HCT116 (cell line): ENCODE results near the gene DAAM2. TPM values are rescaled to one million over a fixed set of nuclear protein-coding genes. Genes with fewer than 3 reads are reported as not detected.

Experiments used
- ATAC-seq: fragments of 200-7000 bp; cut with Tn5 transposase; 2 replicates; pipeline ENCODE4 v1.9.1; 2020; ENCODE audit warnings: mild to moderate bottlenecking, moderate library complexity
- BruUV-seq: library from RNA; stranded (reverse); fragments of 400-500 nt; replicated peaks from 2 replicates; lab custom pipeline; 2021; lab: Mats Ljungman, UMichigan
- CTCF ChIA-PET: fragments of 300-600 bp; sonication (Branson Sonifier 250); formaldehyde crosslinking; loops from one replicate; lab custom pipeline; 2021; ENCODE audit warnings: antibody characterized with exemption; lab: Charles Lee
- POLR2A ChIA-PET: fragments of 300-600, 350-600 bp; sonication (Branson Sonifier 250); formaldehyde crosslinking; loops from one replicate; lab custom pipeline; 2021; ENCODE audit warnings: antibody characterized with exemption; lab: Charles Lee
- RAD21 ChIA-PET, 2 experiments: fragments of 300-600 bp; sonication (Branson Sonifier 250); formaldehyde crosslinking; loops; one replicate each; lab custom pipeline; 2023; ENCODE audit warnings: low total read pairs in 2 of 2; ENCODE audit not compliant: uncharacterized antibody in 2 of 2, unreplicated experiment in 2 of 2, low non-redundant PET in 1 of 2; lab: Charles Lee
- DNase-seq: peaks from one replicate; pipeline ENCODE4 v3.0.0-alpha.2; 2010; ENCODE audit warnings: low read depth, low spot score
- H2AFZ ChIP-seq: fragments of 200-600 bp; shearing (Covaris generic), sonication (generic); 2 replicates; pipeline ENCODE4 v1.6.1; 2017; ENCODE audit warnings: low read depth, mixed run types, mixed read lengths, antibody characterized with exemption, low read length; ENCODE audit not compliant: poor library complexity, severe bottlenecking
- H3K27ac ChIP-seq: 2 replicates; pipeline ENCODE4 v1.5.1; 2012; ENCODE audit warnings: low read depth, low read length
- H3K27me3 ChIP-seq: fragments of 200-600 bp; sonication (generic); 2 replicates; pipeline ENCODE4 v1.6.1; 2016; ENCODE audit warnings: mixed run types, low read length, mixed read lengths; ENCODE audit not compliant: insufficient read depth
- H3K36me3 ChIP-seq, 2 experiments: fragments of 200-500 bp in 1 of 2; fragments of 200-600 bp in 1 of 2; sonication (Bioruptor generic) in 1 of 2; sonication (generic) in 1 of 2; 2 replicates each; pipeline versions ENCODE4 v1.5.1 to v1.6.1; 2014 to 2016; ENCODE audit warnings: low read length in 2 of 2, inconsistent platforms in 1 of 2, mixed read lengths in 1 of 2, mixed run types in 1 of 2; ENCODE audit not compliant: insufficient read depth in 2 of 2, control insufficient read depth in 1 of 2
- H3K4me1 ChIP-seq, 2 experiments: fragments of 200-600 bp in 1 of 2; sonication (generic) in 1 of 2; 2 replicates each; pipeline versions ENCODE4 v1.5.1 to v1.6.1; 2012 to 2017; ENCODE audit warnings: low read length in 2 of 2, inconsistent platforms in 1 of 2, mild to moderate bottlenecking in 1 of 2, mixed read lengths in 1 of 2, mixed run types in 1 of 2, moderate library complexity in 1 of 2; ENCODE audit not compliant: insufficient read depth in 2 of 2, control insufficient read depth in 1 of 2
- H3K4me2 ChIP-seq: fragments of 200-600 bp; sonication (generic); 2 replicates; pipeline ENCODE4 v1.6.1; 2017; ENCODE audit warnings: mixed run types, low read length, mixed read lengths
- H3K4me3 ChIP-seq, 2 experiments: fragments of 200-600 bp in 1 of 2; sonication (generic) in 1 of 2; replicated peaks in 1 of 2; 2 replicates each; pipeline ENCODE4 v1.5.1; 2011 to 2016; ENCODE audit warnings: low read length in 2 of 2, control low read depth in 1 of 2, low read depth in 1 of 2, mild to moderate bottlenecking in 1 of 2, mixed read lengths in 1 of 2, mixed run types in 1 of 2
- H3K79me2 ChIP-seq: fragments of 200-600 bp; sonication (generic); 2 replicates; pipeline ENCODE4 v1.6.1; 2017; ENCODE audit warnings: mild to moderate bottlenecking, mixed run types, low read length, moderate library complexity, mixed read lengths; ENCODE audit not compliant: insufficient read depth
- H3K9ac ChIP-seq: fragments of 200-600 bp; sonication (generic); 2 replicates; pipeline ENCODE4 v1.6.1; 2016; ENCODE audit warnings: low read length, mixed read lengths
- H3K9me2 ChIP-seq: fragments of 200-600 bp; sonication (generic), shearing (Covaris generic); 2 replicates; pipeline ENCODE4 v1.6.1; 2017; ENCODE audit warnings: mixed run types, mild to moderate bottlenecking, moderate library complexity; ENCODE audit not compliant: insufficient read depth
- H3K9me3 ChIP-seq, 2 experiments: fragments of 200-500 bp in 1 of 2; fragments of 200-600 bp in 1 of 2; sonication (Bioruptor generic) in 1 of 2; sonication (generic) in 1 of 2; 2 replicates each; pipeline ENCODE4 v1.6.1; 2014 to 2017; ENCODE audit warnings: low read length in 2 of 2, mixed read lengths in 2 of 2, inconsistent platforms in 1 of 2, low read depth in 1 of 2, mild to moderate bottlenecking in 1 of 2, mixed run types in 1 of 2, moderate library complexity in 1 of 2; ENCODE audit not compliant: control insufficient read depth in 1 of 2, insufficient read depth in 1 of 2
- H4K20me1 ChIP-seq: fragments of 200-600 bp; sonication (generic), shearing (Covaris generic); 2 replicates; pipeline ENCODE4 v1.6.1; 2017; ENCODE audit warnings: mixed run types, mild to moderate bottlenecking, moderate library complexity; ENCODE audit not compliant: insufficient read depth
- ATF3 ChIP-seq: IDR thresholded peaks from 2 replicates; pipeline ENCODE4 v1.6.1; 2012
- ELF1 ChIP-seq: IDR thresholded peaks from 2 replicates; pipeline ENCODE4 v1.6.1; 2012; ENCODE audit warnings: low read depth, borderline replicate concordance
- EZH2 ChIP-seq: fragments of 200-600 bp; sonication (generic); IDR thresholded peaks from 2 replicates; pipeline ENCODE4 v1.6.1; 2017; ENCODE audit warnings: antibody characterized with exemption, mixed run types
- POLR2A ChIP-seq: IDR thresholded peaks from 2 replicates; pipeline ENCODE4 v1.7.0; 2011; ENCODE audit warnings: borderline replicate concordance; ENCODE audit not compliant: insufficient read depth, insufficient read length; ENCODE audit errors: extremely low read depth
- POLR2AphosphoS5 ChIP-seq: IDR thresholded peaks from 2 replicates; pipeline ENCODE4 v1.6.1; 2011; ENCODE audit warnings: mild to moderate bottlenecking, low read depth, low read length, moderate library complexity
- SRF ChIP-seq: IDR thresholded peaks from 2 replicates; pipeline ENCODE4 v1.6.1; 2012; ENCODE audit warnings: low read depth
- ZFX ChIP-seq: fragments of 450-650 bp; IDR thresholded peaks from 2 replicates; pipeline ENCODE4 v1.6.1; 2017
- ZNF274 ChIP-seq: fragments of 200-500 bp; sonication (Bioruptor generic); IDR thresholded peaks from 2 replicates; pipeline ENCODE4 v1.6.1; 2014; ENCODE audit warnings: mild to moderate bottlenecking, low read depth, low read length, inconsistent platforms
- intact Hi-C: fragments of 100-400 bp; cut with micrococcal nuclease; formaldehyde crosslinking; loops from 2 replicates; pipeline ENCODE4 v1.10.0; 2022
- total RNA-seq: library from RNA; stranded (reverse); gene quantifications from one replicate; pipeline ENCODE4 v1.2.1, GENCODE V29; 2021; ENCODE audit not compliant: unreplicated experiment
- TF ChIP-seq, protein P1 (sequence below): IDR thresholded peaks from 2 replicates; pipeline ENCODE4 v1.6.1; 2012

DAAM2 gene
- total RNA-seq, 1 experiment from 2014 or later: not detected

GRCh38 chr6:39924283-39924682, 132.1 kb downstream of the DAAM2 start:
- intact Hi-C loops: no loop called here
- no TSS peak for BruUV-seq
- Histone ChIP-seq H3K27ac (no peak overlapping the region), H3K27me3 (no peaks in the 10 kb centered on the region), H3K79me2 (no peaks in the 10 kb centered on the region), H3K4me3 (no peak overlapping the region), H3K9ac (no peak overlapping the region), H4K20me1 (no peaks in the 10 kb centered on the region), H3K36me3 (no peaks in the 10 kb centered on the region; a peak in 1 of 4 replicates), H2AFZ (no peak overlapping the region), H3K4me2 (no peak overlapping the region), H3K9me3 (no peaks in the 10 kb centered on the region), H3K4me1 (peaks cover 5 to 19% of the 10 kb centered on the region in 2 experiments; a peak in 3 of 4 replicates), H3K9me2 (no peaks in the 10 kb centered on the region)
- ATAC-seq (no peak), DNase-seq (no peak)
- RAD21 ChIA-PET: no interaction called here
- POLR2A ChIA-PET: no interaction called here
- CTCF ChIA-PET: no interaction called here
- TF ChIP-seq, protein P1, sequence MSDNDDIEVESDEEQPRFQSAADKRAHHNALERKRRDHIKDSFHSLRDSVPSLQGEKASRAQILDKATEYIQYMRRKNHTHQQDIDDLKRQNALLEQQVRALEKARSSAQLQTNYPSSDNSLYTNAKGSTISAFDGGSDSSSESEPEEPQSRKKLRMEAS: no peak
- TF ChIP-seq ELF1 (no peak), ZFX (no peak), POLR2A (no peak), ATF3 (no peak)

DNA sequence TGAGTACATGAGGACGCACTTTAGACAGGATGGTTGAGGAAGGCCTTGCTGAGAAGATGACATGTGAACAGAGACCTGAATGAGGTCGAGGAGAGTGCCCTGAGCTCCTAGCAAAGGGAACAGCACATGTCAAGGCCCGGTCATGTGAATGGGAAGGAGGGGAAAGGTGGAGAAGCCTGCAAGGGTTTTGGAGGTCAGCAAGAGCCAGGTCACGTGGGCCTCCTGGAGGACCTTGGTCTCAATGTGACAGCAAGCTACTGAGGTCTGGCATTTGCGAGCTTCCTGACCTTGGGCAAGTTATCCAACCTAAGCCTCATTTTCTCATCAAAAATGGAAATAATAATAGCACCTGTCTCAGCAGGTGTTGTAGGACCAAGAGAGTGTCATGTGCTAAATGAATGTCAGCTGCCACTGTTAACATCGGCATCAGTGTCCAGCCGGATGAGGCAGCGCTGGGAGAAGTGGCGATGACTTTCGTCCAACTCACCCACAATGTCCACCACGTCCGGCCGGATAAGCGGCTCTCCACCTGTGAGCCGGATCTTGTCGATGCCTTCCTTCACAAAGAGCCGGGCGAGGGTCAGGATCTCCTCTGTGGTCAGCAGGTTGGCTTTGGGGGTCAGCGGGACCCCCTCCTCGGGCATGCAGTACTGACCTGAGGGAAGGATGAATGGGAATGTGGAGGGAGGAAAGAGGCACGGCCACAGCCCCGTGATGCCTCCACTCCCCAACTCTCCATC, 133.2 kb downstream of the DAAM2 start:
- H3K79me2 ChIP-seq: no peaks in the 10 kb centered on the region
- H2AFZ ChIP-seq: no peak overlapping the region
- H3K9ac ChIP-seq: no peak overlapping the region
- RAD21 ChIA-PET: no interaction called here
- H4K20me1 ChIP-seq: no peaks in the 10 kb centered on the region
- no peak overlapping the region for H3K4me3 ChIP-seq
- TF ChIP-seq ZFX: no peak
- TF ChIP-seq ZNF274: no peak
- no peak for TF ChIP-seq EZH2
- TF ChIP-seq, protein P1: no peak
- TF ChIP-seq SRF: no peak
- TF ChIP-seq POLR2AphosphoS5: no peak
- intact Hi-C loops: no loop called here
- BruUV-seq: no TSS peak
- CTCF ChIA-PET: no interaction called here
- DNase-seq: no peak
- H3K36me3 ChIP-seq: no peaks in the 10 kb centered on the region; a peak in 1 of 4 replicates
- H3K27ac ChIP-seq: no peak overlapping the region
- no peak overlapping the region for H3K4me2 ChIP-seq
- no peaks in the 10 kb centered on the region for H3K27me3 ChIP-seq
- POLR2A ChIA-PET: no interaction called here
- H3K9me2 ChIP-seq: no peaks in the 10 kb centered on the region
- H3K4me1 ChIP-seq: peaks cover 5 to 21% of the 10 kb centered on the region in 2 experiments; a peak in 3 of 4 replicates
- ATAC-seq: no peak
- no peaks in the 10 kb centered on the region for H3K9me3 ChIP-seq
